ENCODE measurements around the gene RASSF7.
"Not testable (repeated sequence)": the region's sequence is repeated elsewhere in the genome, so short reads cannot be mapped to it uniquely, and the experiment has no call there.

The RASSF7 gene

GRCh38 chr11:567629-568292 lies 7.0 kb downstream of the RASSF7 start:
- DNase-seq: no peak

DNA sequence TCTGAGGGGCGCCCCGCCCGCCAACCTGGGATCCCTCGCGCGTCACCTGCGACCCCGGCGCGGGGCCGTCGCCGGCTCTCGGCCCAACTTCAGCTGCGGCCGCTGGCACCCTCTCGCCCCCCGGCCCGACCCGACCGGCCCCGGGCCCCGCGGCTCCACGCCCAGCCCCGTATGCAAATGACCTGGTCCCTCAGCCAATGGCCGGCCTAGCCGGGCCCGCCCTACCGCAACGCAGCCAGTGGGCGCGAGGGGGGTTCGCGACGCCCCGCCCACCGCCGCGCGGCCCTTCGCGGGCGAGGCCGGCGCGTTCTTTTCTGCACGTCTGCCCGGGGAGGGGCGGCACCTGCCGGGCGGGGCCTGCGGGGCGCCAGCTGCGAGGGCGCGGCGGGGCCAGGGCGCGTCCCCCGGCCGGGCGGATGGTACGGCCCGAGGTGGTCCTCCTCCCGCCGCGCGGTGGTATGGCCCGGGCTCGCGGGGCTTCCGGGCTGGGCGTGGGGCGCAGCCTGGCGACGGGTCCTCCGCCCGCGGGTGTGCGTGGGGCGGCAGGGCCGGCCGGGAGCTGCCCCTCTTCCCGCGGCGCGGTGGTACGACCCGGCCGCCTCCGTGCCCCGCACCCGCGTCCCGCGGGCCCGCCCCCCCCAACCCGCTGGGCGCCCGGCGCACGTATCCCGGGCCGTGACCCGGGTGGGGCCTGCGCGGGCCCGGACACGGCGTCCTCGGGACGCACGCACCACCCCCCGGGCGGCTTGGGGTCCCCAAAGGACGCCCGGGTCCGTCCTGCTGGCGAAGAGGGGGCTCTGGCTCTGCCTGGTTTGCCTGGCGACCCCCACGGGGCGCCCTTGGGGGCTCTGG lies 7.8 kb downstream of the RASSF7 start:
- DNase-seq: peak; percentile 95

GRCh38 chr11:569158-569885 lies 8.6 kb downstream of the RASSF7 start:
- DNase-seq: no peak

- DNase-seq: no peak
These were observed 11.0 kb downstream of the RASSF7 start for GRCh38 chr11:571802-572185.

- DNase-seq: no peak
These were observed 12.5 kb downstream of the RASSF7 start for GRCh38 chr11:573146-573759.

GRCh38 chr11:574031-574570 lies 13.3 kb downstream of the RASSF7 start:
- not testable (repeated sequence) for DNase-seq

GRCh38 chr11:574632-575312 lies 14.0 kb downstream of the RASSF7 start:
- no peak for DNase-seq

- DNase-seq: no peak
These were observed 14.7 kb downstream of the RASSF7 start for GRCh38 chr11:575313-575995.

DNA sequence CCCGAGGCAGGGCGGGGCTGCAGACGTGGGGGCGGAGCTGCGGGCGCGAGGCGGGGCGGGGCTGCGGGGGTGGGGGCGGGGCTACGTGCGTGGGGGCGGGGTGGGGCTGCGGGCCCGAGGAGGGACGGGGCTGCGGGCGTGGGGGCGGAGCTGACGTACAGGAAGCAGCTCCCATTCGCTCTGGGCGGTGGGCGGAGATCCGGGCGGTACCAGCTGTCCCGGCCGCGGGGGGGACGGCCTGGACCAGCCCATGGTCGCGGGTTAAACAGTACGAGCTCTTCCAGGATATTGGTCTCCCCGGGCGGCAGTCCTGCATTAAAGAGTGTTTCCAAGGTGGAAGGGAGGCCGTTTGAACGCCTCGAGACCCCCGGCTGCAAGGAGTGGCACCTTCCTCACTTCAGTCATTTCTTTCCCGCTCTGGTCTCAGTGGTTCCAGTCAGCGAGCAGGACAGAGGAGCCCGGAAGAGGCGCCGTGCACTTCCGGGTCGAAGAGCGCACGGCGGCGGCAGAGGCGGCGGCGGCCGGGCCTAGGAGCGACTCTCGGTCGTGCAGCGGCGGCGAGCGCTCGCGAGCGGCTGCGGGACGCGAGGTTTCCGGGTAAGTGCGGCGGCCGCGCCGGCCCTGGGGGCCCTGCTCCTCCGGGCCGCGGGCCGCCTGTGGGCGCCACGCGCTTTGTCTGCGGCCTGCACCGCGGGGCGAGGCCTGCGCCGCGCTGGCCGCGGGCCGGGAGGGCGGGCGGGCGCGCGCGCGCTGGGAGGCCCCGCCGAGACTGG lies 15.4 kb downstream of the RASSF7 start, which contains the start of gene PHRF1:
Gene PHRF1, plus strand, starts transcription at position 475 of the 773 bp plus-strand sequence. CDS start 5,043 bp downstream, outside the sequence.
- peak; percentile 95 for DNase-seq

DNA sequence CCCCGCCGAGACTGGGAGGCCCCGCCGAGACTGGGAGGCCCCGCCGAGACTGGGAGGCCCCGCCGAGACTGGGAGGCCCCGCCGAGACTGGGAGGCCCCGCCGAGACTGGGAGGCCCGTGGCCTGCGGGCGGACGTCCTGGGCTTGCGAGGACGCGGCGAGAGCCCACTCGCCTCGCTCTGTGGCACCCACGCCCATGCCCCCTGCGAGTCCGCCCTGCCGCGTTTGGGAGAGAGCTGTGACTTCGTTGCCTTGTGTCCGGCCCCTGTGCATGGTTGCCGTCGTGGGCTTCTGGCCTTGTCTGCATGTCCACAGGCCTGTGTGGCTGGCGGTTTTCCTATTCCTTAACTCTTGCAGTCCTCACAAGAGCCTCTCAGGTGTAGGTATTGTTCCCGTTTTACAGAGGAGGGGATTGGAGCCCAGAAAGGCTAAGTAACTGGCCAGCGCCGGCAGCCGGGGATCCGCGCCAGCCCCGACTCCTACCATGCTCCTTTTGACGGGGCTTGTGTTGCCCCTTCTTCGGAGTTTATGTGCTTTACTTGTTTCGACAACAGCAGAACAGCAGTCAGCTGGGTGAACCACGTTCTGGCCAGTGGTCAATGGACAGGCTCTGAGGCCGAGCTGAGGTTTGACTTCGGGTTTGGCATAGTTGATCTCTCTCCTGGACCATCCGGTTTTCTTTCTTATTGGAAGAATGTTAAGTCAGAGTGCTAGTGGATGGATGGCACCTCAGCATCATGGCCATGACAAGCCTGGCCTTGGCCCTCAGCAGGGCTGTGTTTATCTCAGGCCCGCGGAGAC lies 16.2 kb downstream of the RASSF7 start:
- DNase-seq: no peak

DNA sequence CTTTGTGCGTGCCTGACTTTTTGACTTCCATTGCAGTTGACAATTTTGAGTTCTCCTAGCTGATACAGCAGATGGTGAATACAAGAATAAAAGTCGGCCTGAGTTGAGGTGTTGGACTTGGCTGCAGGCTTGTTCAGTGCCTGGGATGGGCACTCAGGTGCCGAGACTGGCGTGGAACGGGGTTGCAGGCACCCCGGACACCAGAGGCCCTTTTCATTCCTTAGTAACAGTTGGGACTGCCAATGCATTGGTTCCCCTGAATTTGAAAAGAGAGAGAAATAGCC lies 16.8 kb downstream of the RASSF7 start:
- DNase-seq: no peak

DNA sequence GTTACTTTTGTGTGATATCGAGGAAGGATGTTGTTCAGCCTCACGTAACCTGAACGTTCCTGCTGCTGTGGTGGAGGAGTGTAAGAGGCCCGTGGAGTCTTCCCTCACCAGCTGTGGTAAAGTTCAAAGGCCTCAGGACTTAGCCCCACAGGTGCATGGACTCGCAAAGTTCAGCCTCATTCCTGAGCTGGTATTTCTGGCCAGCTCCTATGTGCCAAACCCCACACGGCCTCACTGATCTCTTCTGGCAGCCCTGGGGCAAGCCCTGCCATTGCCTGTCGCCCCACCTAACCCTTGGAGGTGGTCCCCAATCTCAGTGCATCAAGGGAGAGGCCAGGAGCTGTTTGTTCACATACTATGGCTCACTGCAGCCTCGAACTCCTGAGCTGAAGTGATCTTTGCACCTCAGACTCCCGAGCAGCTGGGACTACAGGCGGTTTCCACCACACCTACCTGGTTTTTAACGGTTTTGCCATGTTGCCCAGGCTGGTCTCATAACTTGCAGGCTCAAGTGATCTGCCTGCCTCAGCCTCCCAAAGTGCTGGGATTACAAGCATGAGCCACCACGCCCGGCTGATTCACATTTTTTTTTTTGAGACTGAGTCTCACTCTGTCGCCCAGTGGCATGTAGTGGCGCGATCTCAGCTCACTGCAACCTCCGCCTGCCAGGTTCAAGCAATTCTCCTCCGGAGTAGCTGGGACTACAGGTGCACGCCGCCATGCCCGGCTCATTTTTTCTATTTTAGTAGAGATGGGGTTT lies 17.7 kb downstream of the RASSF7 start:
- DNase-seq: no peak

- no peak for DNase-seq
These were observed 19.2 kb downstream of the RASSF7 start for GRCh38 chr11:579830-580601.

DNA sequence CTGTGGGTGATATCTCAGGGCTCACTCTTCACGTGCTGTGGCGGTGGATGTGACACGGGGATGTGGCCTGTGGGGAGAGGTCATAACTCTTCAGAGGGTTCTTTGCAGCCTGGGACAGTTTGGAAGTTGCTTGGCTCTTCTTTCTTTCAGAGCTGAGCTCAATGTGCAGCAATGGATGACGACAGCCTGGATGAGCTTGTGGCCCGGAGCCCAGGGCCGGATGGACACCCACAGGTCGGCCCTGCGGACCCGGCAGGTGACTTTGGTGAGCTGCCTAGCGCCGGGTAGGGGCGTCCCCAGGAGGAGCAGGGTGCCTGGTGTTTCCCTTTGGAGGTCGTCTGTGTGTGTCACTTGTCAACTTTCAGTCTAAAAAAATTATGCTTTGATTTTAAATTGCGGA lies 20.6 kb downstream of the RASSF7 start:
- no peak for DNase-seq

DNA sequence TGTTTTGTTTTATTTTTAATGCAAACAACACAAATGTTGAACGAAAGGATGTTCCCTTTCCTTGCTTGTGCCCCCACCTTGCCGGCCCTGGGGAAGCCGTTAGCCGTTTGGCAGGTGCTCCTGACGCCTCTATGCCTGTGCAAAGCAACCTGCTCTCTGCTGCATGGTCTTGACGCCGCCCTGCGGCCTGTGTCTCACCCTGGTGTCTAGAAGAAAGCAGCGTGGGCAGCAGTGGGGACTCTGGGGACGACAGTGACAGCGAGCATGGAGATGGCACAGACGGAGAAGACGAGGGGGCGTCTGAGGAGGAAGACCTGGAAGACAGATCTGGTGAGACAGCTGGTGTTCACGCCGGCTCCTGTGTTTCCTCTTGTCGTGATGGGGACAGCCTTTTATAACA lies 21.0 kb downstream of the RASSF7 start:
- DNase-seq: no peak

GRCh38 chr11:584287-584686 lies 23.5 kb downstream of the RASSF7 start:
- no peak for DNase-seq

GRCh38 chr11:586376-587316 lies 25.9 kb downstream of the RASSF7 start:
- DNase-seq: no peak

All from CD4-positive, alpha-beta T cell treated with Interleukin-15 for 1 hour (primary cell).